Measurements from ENCODE around the gene DHRS7B. TPM values are rescaled to one million over a fixed set of nuclear protein-coding genes. Genes with fewer than 3 reads are reported as not detected.

The DHRS7B gene
- total RNA-seq, 1 experiment from 2014 or later = 19.0 TPM

DNA sequence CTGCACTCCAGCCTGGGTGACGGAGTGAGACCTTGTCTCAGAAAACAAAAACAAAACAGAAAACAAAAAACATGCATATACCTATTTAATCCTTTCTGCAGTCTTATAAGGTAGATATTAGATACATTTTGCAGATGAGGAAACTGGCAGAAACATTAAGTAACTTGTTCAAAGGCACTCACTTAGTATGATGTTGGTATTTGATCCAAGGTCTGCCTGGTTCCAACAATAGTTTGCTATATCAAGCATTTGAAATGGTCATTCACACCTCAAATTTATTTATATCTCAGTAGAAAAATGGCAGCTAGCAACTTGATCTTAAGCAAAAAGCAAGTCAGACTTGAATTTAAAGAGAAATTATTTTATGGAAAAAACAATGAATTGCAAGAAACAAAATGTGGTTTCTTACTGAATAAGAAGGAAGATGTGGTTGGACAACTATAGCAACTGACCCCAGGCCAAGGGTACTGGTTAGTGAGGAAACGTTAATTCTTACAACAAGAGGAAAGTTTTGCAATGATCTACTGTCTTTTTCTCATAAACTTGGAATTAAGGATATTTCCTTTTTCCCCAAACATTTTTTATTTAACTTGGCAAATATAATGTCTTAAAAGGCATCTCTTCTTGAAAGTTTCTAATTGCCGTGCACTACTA, 19.7 kb downstream of the DHRS7B start:
- Histone ChIP-seq H3K36me3 (ENCODE audit: insufficient read depth, low read length, poor library complexity, severe bottlenecking) (no peaks in the 10 kb centered on the region), H3K4me3 (ENCODE audit: low read depth, low read length, poor library complexity, severe bottlenecking) (no peak overlapping the region), H3K27ac (ENCODE audit: low read depth, low read length, poor library complexity, severe bottlenecking) (no peak overlapping the region), H3K9me3 (ENCODE audit: low read depth, low read length, poor library complexity, severe bottlenecking) (peaks cover 20% of the 10 kb centered on the region), H3K27me3 (replicated peaks; ENCODE audit: insufficient read depth, low read depth, low read length, poor library complexity) (no peaks in the 10 kb centered on the region), H3K4me1 (ENCODE audit: insufficient read depth, low read length, poor library complexity, severe bottlenecking) (no peaks in the 10 kb centered on the region)
- intact Hi-C loops (cut with micrococcal nuclease; ENCODE audit: unreplicated experiment) = no loop called here
- DNase-seq (ENCODE audit: low spot score) = no peak
- POLR2A ChIA-PET (ENCODE audit: low non-redundant PET) = no interaction called here
- no TSS peak for BruUV-seq (replicated peaks)
- CTCF ChIA-PET = no interaction called here
- TF ChIP-seq EZH2 (IDR thresholded peaks at IDR 0.05; ENCODE audit: borderline replicate concordance, low read depth, low read length, poor library complexity, severe bottlenecking) (no peak), CTCF (conservative IDR thresholded peaks at IDR 0.05; ENCODE audit: low read depth, low read length) (no peak)

DNA sequence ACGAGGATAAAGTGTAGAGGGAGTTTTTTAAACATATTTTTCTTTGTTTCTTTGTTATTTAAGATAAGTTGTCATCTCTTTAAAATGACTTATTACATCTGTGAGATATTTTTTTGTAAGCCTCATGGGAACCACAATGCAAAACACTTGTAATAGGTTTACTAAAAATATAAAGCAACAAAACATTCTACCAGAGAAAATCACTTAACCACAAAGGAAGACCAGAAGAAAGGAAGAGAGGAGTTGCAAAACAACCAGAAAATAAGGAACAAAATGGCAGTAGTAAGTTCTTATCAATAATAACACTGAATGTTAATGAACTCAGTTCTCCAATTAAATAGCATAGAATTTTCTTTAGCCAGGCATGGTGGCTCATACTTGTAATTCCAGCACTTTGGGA, 22.9 kb downstream of the DHRS7B start:
- Histone ChIP-seq H3K9me3 (ENCODE audit: low read depth, low read length, poor library complexity, severe bottlenecking) (peaks cover 31% of the 10 kb centered on the region), H3K27me3 (replicated peaks; ENCODE audit: insufficient read depth, low read depth, low read length, poor library complexity) (no peaks in the 10 kb centered on the region), H3K36me3 (ENCODE audit: insufficient read depth, low read length, poor library complexity, severe bottlenecking) (no peaks in the 10 kb centered on the region), H3K4me1 (ENCODE audit: insufficient read depth, low read length, poor library complexity, severe bottlenecking) (no peaks in the 10 kb centered on the region), H3K4me3 (ENCODE audit: low read depth, low read length, poor library complexity, severe bottlenecking) (no peak overlapping the region), H3K27ac (ENCODE audit: low read depth, low read length, poor library complexity, severe bottlenecking) (no peak overlapping the region)
- intact Hi-C loops (cut with micrococcal nuclease; ENCODE audit: unreplicated experiment) = no loop called here
- TF ChIP-seq EZH2 (IDR thresholded peaks at IDR 0.05; ENCODE audit: borderline replicate concordance, low read depth, low read length, poor library complexity, severe bottlenecking) (no peak), CTCF (conservative IDR thresholded peaks at IDR 0.05; ENCODE audit: low read depth, low read length) (no peak)
- CTCF ChIA-PET = no interaction called here
- POLR2A ChIA-PET (ENCODE audit: low non-redundant PET) = no interaction called here
- DNase-seq (ENCODE audit: low spot score) = no peak
- no TSS peak for BruUV-seq (replicated peaks)

DNA sequence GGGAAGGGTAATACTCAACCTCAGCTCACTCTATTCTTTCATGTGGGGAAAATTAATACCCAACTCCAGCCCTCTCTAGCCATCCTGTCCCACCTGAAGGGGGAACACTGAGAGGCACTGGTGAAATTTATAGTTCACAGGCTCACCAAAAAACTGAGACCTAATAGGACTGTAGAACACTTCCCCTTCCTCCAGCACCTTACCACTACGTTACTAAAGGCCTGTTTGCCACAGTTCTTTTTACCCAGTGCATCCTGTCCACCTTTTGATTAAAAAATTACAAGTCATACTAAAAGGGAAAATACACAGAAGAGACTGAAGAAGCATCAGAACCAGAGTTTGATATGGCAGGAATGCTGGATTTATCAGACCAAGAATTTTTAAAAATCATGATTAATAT, 26.0 kb downstream of the DHRS7B start:
- H3K4me1 ChIP-seq (ENCODE audit: insufficient read depth, low read length, poor library complexity, severe bottlenecking) = no peaks in the 10 kb centered on the region
- BruUV-seq (replicated peaks) = no TSS peak
- no peaks in the 10 kb centered on the region for H3K36me3 ChIP-seq (ENCODE audit: insufficient read depth, low read length, poor library complexity, severe bottlenecking)
- H3K4me3 ChIP-seq (ENCODE audit: low read depth, low read length, poor library complexity, severe bottlenecking) = no peak overlapping the region
- DNase-seq (ENCODE audit: low spot score) = no peak
- CTCF ChIA-PET = no interaction called here
- no peak overlapping the region for H3K27ac ChIP-seq (ENCODE audit: low read depth, low read length, poor library complexity, severe bottlenecking)
- TF ChIP-seq CTCF (conservative IDR thresholded peaks at IDR 0.05; ENCODE audit: low read depth, low read length) = no peak
- TF ChIP-seq EZH2 (IDR thresholded peaks at IDR 0.05; ENCODE audit: borderline replicate concordance, low read depth, low read length, poor library complexity, severe bottlenecking) = no peak
- peaks cover 31% of the 10 kb centered on the region for H3K9me3 ChIP-seq (ENCODE audit: low read depth, low read length, poor library complexity, severe bottlenecking)
- no peaks in the 10 kb centered on the region for H3K27me3 ChIP-seq (replicated peaks; ENCODE audit: insufficient read depth, low read depth, low read length, poor library complexity)
- intact Hi-C loops (cut with micrococcal nuclease; ENCODE audit: unreplicated experiment) = no loop called here
- POLR2A ChIA-PET (ENCODE audit: low non-redundant PET) = no interaction called here

Measured in A673 (cell line).